IMR-90 (cell line): ENCODE results near the gene CFAP119. TPM values are rescaled to one million over a fixed set of nuclear protein-coding genes. Genes with fewer than 3 reads are reported as not detected.
A peak's percentile ranks its signal among the peaks of the same experiment; 100 is the strongest.

ENCODE experiments used
- ATAC-seq: fragments of 200-7000 bp; cut with Tn5 transposase; 2 replicates; pipeline ENCODE4 v1.9.1; 2020; ENCODE audit warnings: low read depth, mild to moderate bottlenecking, moderate library complexity
- BruUV-seq: library from RNA; stranded (reverse); fragments of 400-500 nt; replicated peaks from 2 replicates; lab custom pipeline; 2021; lab: Mats Ljungman, UMichigan
- CTCF ChIA-PET: fragments of 300-600 bp; formaldehyde crosslinking; extraction: SDS; loops from one replicate; lab custom pipeline; 2021; ENCODE audit warnings: antibody characterized with exemption; lab: Yijun Ruan, JAX
- POLR2A ChIA-PET: fragments of 300-600 bp; sonication (Branson Sonifier 250); formaldehyde crosslinking; loops from one replicate; lab custom pipeline; 2022; ENCODE audit warnings: antibody characterized with exemption; ENCODE audit not compliant: unreplicated experiment; lab: Charles Lee
- DNase-seq: peaks from one replicate; pipeline ENCODE4 v3.0.0; 2013
- H2AFZ ChIP-seq: replicated peaks from 2 replicates; pipeline ENCODE3; 2013; ENCODE audit warnings: low read length, mild to moderate bottlenecking; ENCODE audit not compliant: poor library complexity
- H2AK5ac ChIP-seq: 2 replicates; pipeline ENCODE4 v1.6.1; 2013; ENCODE audit warnings: low read depth, low read length, inconsistent platforms
- H2AK9ac ChIP-seq: replicated peaks from 2 replicates; pipeline ENCODE3; 2013; ENCODE audit warnings: mild to moderate bottlenecking, low read depth, low read length, moderate library complexity; ENCODE audit not compliant: poor library complexity
- H2BK120ac ChIP-seq: 2 replicates; pipeline ENCODE4 v1.6.1; 2013; ENCODE audit warnings: low read depth, low read length, inconsistent platforms
- H2BK15ac ChIP-seq: 3 replicates; pipeline ENCODE4 v1.6.1; 2013; ENCODE audit warnings: low read depth, low read length, inconsistent platforms
- H2BK20ac ChIP-seq: 2 replicates; pipeline ENCODE4 v1.6.1; 2013; ENCODE audit warnings: low read depth, mild to moderate bottlenecking, inconsistent platforms, low read length, moderate library complexity
- H2BK5ac ChIP-seq: 2 replicates; pipeline ENCODE4 v1.6.1; 2013; ENCODE audit warnings: mild to moderate bottlenecking, low read depth, low read length, inconsistent platforms; ENCODE audit not compliant: poor library complexity, severe bottlenecking
- H3K14ac ChIP-seq: replicated peaks from 2 replicates; pipeline ENCODE4 v1.6.1; 2013; ENCODE audit warnings: low read depth, low read length, inconsistent platforms
- H3K18ac ChIP-seq: 2 replicates; pipeline ENCODE4 v1.6.1; 2013; ENCODE audit warnings: low read depth, low read length, control low read depth
- H3K23ac ChIP-seq: 2 replicates; pipeline ENCODE4 v1.6.1; 2013; ENCODE audit warnings: low read depth, low read length, inconsistent platforms
- H3K27ac ChIP-seq: 2 replicates; pipeline ENCODE4 v1.5.1; 2013; ENCODE audit warnings: mild to moderate bottlenecking, control low read depth, low read length; ENCODE audit not compliant: insufficient read depth
- H3K27me3 ChIP-seq: 2 replicates; pipeline ENCODE4 v1.6.1; 2013; ENCODE audit warnings: low read length; ENCODE audit not compliant: control insufficient read depth, insufficient read depth
- H3K36me3 ChIP-seq: 2 replicates; pipeline ENCODE4 v1.6.1; 2013; ENCODE audit warnings: low read length, mixed read lengths; ENCODE audit not compliant: control insufficient read depth, insufficient read depth
- H3K4ac ChIP-seq: 2 replicates; pipeline ENCODE4 v1.6.1; 2013; ENCODE audit warnings: low read depth, low read length, inconsistent platforms
- H3K4me1 ChIP-seq: 2 replicates; pipeline ENCODE4 v1.6.1; 2013; ENCODE audit warnings: low read length, mixed read lengths; ENCODE audit not compliant: control insufficient read depth, insufficient read depth
- H3K4me2 ChIP-seq: 2 replicates; pipeline ENCODE4 v1.6.1; 2013; ENCODE audit warnings: low read depth, mild to moderate bottlenecking, control low read depth, low read length, moderate library complexity
- H3K4me3 ChIP-seq: 2 replicates; pipeline ENCODE4 v1.5.1; 2013; ENCODE audit warnings: low read depth, mild to moderate bottlenecking, control low read depth, low read length, moderate library complexity; ENCODE audit not compliant: insufficient read depth
- H3K56ac ChIP-seq: 2 replicates; pipeline ENCODE4 v1.6.1; 2013; ENCODE audit warnings: low read length, inconsistent platforms; ENCODE audit not compliant: insufficient read depth; ENCODE audit errors: extremely low read depth
- H3K79me1 ChIP-seq, 2 experiments: 2 replicates each; pipeline ENCODE4 v1.6.1; 2013; ENCODE audit warnings: low read length in 2 of 2, inconsistent platforms in 1 of 2, low read depth in 1 of 2
- H3K9ac ChIP-seq: 2 replicates; pipeline ENCODE4 v1.6.1; 2013; ENCODE audit warnings: low read depth, low read length, control low read depth
- H3K9me1 ChIP-seq: 2 replicates; pipeline ENCODE4 v1.6.1; 2013; ENCODE audit warnings: low read length, inconsistent platforms; ENCODE audit not compliant: insufficient read depth
- H3K9me3 ChIP-seq: 2 replicates; pipeline ENCODE4 v1.6.1; 2013; ENCODE audit warnings: low read length; ENCODE audit not compliant: control insufficient read depth, insufficient read depth
- H4K20me1 ChIP-seq: 2 replicates; pipeline ENCODE4 v1.6.1; 2013; ENCODE audit warnings: low read length, inconsistent platforms; ENCODE audit not compliant: insufficient read depth
- H4K5ac ChIP-seq: 2 replicates; pipeline ENCODE4 v1.6.1; 2013; ENCODE audit warnings: mild to moderate bottlenecking, low read depth, low read length, control low read depth
- H4K8ac ChIP-seq, 2 experiments: 2 replicates each; pipeline ENCODE4 v1.6.1; 2013; ENCODE audit warnings: low read depth in 2 of 2, low read length in 2 of 2, control low read depth in 1 of 2, inconsistent platforms in 1 of 2
- H4K91ac ChIP-seq: 2 replicates; pipeline ENCODE4 v1.6.1; 2013; ENCODE audit warnings: low read depth, low read length, inconsistent platforms; ENCODE audit not compliant: insufficient read depth
- MXI1 ChIP-seq: IDR thresholded peaks from 2 replicates; pipeline ENCODE4 v1.6.1; 2012; ENCODE audit warnings: low read depth, mild to moderate bottlenecking, low read length, moderate library complexity, borderline replicate concordance
- RAD21 ChIP-seq: IDR thresholded peaks from 2 replicates; pipeline ENCODE4 v1.6.1; 2012; ENCODE audit warnings: low read length, improper control_type of control experiment
- RCOR1 ChIP-seq: IDR thresholded peaks from 2 replicates; pipeline ENCODE4 v1.6.1; 2012; ENCODE audit warnings: mild to moderate bottlenecking, low read length, improper control_type of control experiment; ENCODE audit not compliant: insufficient replicate concordance
- WGBS, 2 experiments: methylation state at CpG; one replicate each; pipeline versions ENCODE4 v1.1.5 to v1.1.7; 2013; ENCODE audit warnings: missing lambda C conversion rate in 2 of 2; ENCODE audit not compliant: insufficient read length in 1 of 2; ENCODE audit errors: extremely low coverage in 2 of 2; 5-methylcytosine and 5-hydroxymethylcytosine counted together
- dilution Hi-C: fragments of 300-500 bp; cut with HindIII; formaldehyde crosslinking; loops from one replicate; pipeline ENCODE4 v1.14.3; 2018; ENCODE audit warnings: low sequenced_read_pairs; ENCODE audit not compliant: unreplicated experiment
- in situ Hi-C: fragments of 300-500 bp; cut with MboI; formaldehyde crosslinking; loops from 3 replicates; pipeline ENCODE4 v1.14.3; 2019; ENCODE audit warnings: low sequenced_read_pairs, inconsistent platforms, mixed read lengths
- intact Hi-C: fragments of 100-400 bp; cut with micrococcal nuclease; formaldehyde crosslinking; loops from 2 replicates; pipeline ENCODE4 v1.10.0; 2022
- polyA plus RNA-seq, 3 experiments: library from polyadenylated mRNA; depleted of rRNA; stranded (reverse); fragments of >200 nt; gene quantifications; 2 replicates each; pipeline ENCODE4 v1.2.3, GENCODE V29; 2012; ENCODE audit warnings: low replicate concordance in 1 of 3
- total RNA-seq: library from RNA; depleted of rRNA; stranded (reverse); fragments of >200 nt; gene quantifications from 2 replicates; pipeline ENCODE4 v1.2.3, GENCODE V29; 2012

Gene CFAP119
- total and polyA plus RNA-seq, 2 of the 4 experiments (the other 2 are of a cell fraction) = 0.90 to 7.6 TPM

GRCh38 chr16:30775131-30775391, 13.2 kb upstream of the CFAP119 start:
- H3K9me3 ChIP-seq = no peaks in the 10 kb centered on the region
- 0 out of 2 replicates have a peak overlapping the region, but pooled peaks have one; percentile 16 for H3K14ac ChIP-seq
- H2AK9ac ChIP-seq = peak overlapping the region; percentile 75
- H3K4me1 ChIP-seq = peaks cover 13% of the 10 kb centered on the region
- no peak overlapping the region for H2BK120ac ChIP-seq
- H3K9ac ChIP-seq = 0 out of 2 replicates have a peak overlapping the region, but pooled peaks have one; percentile 27
- H3K4me2 ChIP-seq = peak overlapping the region; percentile 96
- dilution Hi-C loops (no loop called here), in situ Hi-C loops (no loop called here), intact Hi-C loops (loop anchor here (1.0 kb wide), 1 partner anchor 27 kb away; the partner anchor contains the start of gene PHKG2)
- peaks cover 3% of the 10 kb centered on the region; the same call in 1 of the 2 replicates for H4K20me1 ChIP-seq
- peak overlapping the region; percentile 92 for H2AFZ ChIP-seq
- no peak overlapping the region for H2BK5ac ChIP-seq
- no peak overlapping the region; the same call in 1 of the 2 replicates for H3K56ac ChIP-seq
- H3K36me3 ChIP-seq = peaks cover 41% of the 10 kb centered on the region
- no peak overlapping the region for H2BK20ac ChIP-seq
- H4K91ac ChIP-seq = peak overlapping the region; percentile 48; the same call in 1 of the 2 replicates
- no peak overlapping the region for H3K23ac ChIP-seq
- peak overlapping the region; percentile 68 for H3K4me3 ChIP-seq
- H3K4ac ChIP-seq = peak overlapping the region; percentile 90
- BruUV-seq = no TSS peak
- peak overlapping the region; percentile 91 to 99 for H4K8ac ChIP-seq
- CTCF ChIA-PET = interaction anchor here (1.0 kb wide), 1 partner anchor 32 kb away, joined by 5 read pairs; no protein-coding TSS in a partner anchor
- H3K27ac ChIP-seq = peak overlapping the region; percentile 44
- no peak overlapping the region for H2BK15ac ChIP-seq
- H3K9me1 ChIP-seq = peaks cover 32% of the 10 kb centered on the region; the same call in 1 of the 2 replicates
- peak overlapping the region; percentile 85 for H2AK5ac ChIP-seq
- no peak overlapping the region for H3K18ac ChIP-seq
- peaks cover 15 to 77% of the 10 kb centered on the region in 2 experiments for H3K79me1 ChIP-seq
- POLR2A ChIA-PET = no interaction called here
- peak overlapping the region; percentile 47 for H4K5ac ChIP-seq
- H3K27me3 ChIP-seq = no peaks in the 10 kb centered on the region
- DNase-seq (no peak), ATAC-seq (no peak; the same call in 1 of the 2 replicates)
- TF ChIP-seq RAD21 (no peak), RCOR1 (no peak), MXI1 (no peak)
- 15% methylated on average over 4 of the region's 15 CpGs; no CpG with 5 or more reads in 1 of the 2 experiments for WGBS, 2 experiments
